ENCODE measurements around the gene ATF6B.

DNA sequence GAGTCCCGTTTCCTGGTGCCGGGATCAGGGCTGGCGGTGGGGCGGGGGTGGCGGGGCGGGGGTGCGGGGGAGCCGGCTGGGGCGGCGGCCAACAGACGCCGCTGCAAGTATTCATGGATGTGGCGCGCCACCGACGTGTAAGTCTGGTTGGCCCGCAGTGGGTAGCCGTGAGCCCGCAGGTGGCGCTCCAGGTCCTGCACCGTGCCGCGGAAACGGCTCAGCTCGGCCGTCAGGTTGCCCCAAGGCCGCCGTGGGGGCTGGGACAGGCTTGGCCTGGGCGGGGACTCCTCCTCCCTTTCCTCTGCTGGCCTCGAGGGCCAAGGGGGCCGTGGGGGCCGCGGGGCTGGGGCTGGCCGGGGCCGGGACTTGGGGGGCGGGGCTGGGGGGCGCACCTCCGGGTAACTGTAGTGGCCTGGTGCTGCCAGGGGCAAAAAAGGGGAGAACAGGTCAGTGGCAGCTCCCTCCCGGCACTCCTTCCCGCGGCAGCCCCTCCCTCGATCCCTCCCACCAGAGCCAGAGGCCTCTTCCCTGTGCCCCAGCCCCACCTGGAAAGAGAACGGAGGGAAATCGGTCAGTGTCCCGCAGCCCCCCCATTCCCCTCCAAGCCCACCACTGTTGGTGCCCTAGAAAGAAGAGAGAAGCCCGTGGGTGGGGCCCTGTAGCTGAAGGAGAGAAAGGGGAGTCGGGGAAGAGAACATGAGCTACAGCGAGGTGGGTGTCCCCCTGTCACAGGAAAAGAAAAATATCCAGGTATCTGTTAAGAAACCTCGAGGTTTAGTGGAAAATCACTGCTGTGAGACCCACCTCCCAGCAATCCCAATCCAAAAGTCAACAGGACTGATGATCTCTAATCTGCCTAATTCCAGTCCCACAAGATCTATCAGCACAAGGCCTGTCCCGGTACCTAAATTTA lies 40.2 kb downstream of the ATF6B start:
- TF ChIP-seq, protein P1, sequence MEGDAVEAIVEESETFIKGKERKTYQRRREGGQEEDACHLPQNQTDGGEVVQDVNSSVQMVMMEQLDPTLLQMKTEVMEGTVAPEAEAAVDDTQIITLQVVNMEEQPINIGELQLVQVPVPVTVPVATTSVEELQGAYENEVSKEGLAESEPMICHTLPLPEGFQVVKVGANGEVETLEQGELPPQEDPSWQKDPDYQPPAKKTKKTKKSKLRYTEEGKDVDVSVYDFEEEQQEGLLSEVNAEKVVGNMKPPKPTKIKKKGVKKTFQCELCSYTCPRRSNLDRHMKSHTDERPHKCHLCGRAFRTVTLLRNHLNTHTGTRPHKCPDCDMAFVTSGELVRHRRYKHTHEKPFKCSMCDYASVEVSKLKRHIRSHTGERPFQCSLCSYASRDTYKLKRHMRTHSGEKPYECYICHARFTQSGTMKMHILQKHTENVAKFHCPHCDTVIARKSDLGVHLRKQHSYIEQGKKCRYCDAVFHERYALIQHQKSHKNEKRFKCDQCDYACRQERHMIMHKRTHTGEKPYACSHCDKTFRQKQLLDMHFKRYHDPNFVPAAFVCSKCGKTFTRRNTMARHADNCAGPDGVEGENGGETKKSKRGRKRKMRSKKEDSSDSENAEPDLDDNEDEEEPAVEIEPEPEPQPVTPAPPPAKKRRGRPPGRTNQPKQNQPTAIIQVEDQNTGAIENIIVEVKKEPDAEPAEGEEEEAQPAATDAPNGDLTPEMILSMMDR (IDR thresholded peaks at IDR 0.05), result peak; percentile 54 to 60 (median 56)
- no peak for TF ChIP-seq POLR2A (IDR thresholded peaks at IDR 0.05)

All from right lobe of liver (tissue), 4 donors.